SH-SY5Y (cell line): ENCODE results near the gene CBL.

Experiments
- GATA2 ChIP-seq: IDR thresholded peaks from 2 replicates; pipeline ENCODE4 v1.6.1; 2011; ENCODE audit warnings: mild to moderate bottlenecking, low read depth, low read length
- GATA3 ChIP-seq: IDR thresholded peaks from 2 replicates; pipeline ENCODE4 v1.6.1; 2011; ENCODE audit warnings: low read depth, mild to moderate bottlenecking, low read length, moderate library complexity

CBL gene

DNA sequence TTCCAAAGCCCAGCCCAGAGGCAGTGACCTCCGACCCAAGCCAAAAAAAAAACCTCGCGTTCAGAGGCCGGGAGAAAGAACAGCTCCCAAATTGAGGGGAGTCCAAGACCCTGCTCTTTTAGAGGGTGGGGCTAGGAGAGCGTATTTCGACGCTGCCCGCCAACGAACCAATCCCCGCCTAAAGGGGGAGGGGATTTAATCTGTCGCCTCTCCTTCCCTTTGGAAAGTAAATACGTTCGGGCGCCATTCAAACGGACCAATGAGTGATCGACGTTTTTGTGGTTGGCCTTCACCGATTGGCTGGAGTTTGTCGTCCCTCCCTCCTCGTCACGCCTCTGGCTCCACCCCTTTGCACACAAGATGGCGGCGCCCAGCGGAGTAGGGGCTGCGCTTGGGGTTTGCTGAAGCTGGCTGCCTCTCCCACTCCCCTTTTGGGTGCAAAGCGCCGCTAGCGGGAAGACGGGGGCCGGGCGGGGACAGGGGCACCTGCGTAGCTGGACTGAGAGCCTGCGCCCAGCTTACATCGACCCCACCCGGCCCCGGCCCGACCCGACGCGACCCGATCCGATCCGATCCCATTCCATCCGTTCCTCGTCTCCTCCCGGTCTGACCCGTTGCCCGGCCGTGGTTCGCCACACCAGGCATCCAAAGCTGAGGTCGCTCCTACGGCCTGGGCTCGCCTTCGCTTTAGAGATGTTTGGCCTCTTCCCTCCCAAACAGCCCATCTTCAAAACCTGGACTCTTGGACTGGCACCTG is 128.2 kb downstream of the CBL start, which contains the start of gene RNF26:
Gene RNF26 (plus strand): TSS at position 354 of the 757 bp plus-strand sequence. CDS start 596 bp downstream, outside the sequence.
- no peak for TF ChIP-seq GATA2
- TF ChIP-seq GATA3, result no peak

DNA sequence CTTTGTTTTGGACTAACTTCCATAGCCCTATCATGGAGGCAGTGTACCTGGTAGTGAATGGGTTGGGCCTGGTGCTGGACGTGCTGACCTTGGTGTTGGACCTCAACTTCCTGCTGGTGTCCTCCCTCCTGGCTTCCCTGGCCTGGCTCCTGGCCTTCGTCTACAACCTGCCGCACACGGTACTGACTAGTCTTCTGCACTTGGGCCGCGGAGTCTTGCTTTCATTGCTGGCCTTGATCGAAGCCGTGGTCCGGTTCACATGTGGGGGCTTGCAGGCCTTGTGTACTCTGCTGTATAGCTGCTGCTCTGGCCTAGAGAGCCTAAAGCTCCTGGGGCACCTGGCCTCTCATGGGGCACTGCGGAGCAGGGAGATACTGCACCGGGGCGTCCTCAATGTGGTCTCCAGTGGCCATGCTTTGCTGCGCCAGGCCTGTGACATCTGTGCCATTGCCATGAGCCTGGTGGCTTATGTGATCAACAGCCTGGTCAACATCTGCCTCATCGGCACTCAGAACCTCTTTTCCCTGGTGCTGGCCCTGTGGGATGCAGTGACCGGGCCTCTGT is 129.0 kb downstream of the CBL start:
- TF ChIP-seq GATA3 (no peak), GATA2 (no peak)

DNA sequence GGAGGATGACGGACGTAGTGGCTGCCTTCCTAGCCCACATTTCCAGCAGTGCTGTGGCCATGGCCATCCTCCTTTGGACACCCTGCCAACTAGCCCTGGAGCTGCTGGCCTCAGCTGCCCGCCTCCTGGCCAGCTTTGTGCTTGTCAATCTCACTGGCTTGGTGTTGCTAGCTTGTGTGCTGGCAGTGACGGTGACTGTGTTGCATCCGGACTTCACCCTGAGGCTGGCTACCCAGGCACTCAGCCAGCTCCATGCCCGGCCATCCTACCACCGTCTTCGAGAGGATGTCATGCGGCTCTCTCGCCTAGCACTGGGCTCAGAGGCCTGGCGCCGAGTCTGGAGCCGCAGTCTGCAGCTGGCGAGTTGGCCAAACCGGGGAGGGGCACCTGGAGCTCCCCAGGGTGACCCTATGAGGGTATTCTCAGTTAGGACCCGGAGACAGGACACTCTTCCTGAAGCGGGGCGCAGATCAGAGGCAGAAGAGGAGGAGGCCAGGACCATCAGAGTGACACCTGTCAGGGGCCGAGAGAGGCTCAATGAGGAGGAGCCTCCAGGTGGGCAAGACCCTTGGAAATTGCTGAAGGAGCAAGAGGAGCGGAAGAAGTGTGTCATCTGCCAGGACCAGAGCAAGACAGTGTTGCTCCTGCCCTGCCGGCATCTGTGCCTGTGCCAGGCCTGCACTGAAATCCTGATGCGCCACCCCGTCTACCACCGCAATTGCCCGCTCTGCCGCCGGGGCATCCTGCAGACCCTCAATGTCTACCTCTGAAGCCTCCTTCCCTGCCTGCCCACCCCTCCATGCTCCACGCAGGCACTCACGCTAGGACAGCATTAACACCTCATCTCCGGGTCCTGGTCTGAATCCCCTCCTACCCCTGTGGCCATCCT is 129.8 kb downstream of the CBL start:
- no peak for TF ChIP-seq GATA3
- no peak for TF ChIP-seq GATA2

DNA sequence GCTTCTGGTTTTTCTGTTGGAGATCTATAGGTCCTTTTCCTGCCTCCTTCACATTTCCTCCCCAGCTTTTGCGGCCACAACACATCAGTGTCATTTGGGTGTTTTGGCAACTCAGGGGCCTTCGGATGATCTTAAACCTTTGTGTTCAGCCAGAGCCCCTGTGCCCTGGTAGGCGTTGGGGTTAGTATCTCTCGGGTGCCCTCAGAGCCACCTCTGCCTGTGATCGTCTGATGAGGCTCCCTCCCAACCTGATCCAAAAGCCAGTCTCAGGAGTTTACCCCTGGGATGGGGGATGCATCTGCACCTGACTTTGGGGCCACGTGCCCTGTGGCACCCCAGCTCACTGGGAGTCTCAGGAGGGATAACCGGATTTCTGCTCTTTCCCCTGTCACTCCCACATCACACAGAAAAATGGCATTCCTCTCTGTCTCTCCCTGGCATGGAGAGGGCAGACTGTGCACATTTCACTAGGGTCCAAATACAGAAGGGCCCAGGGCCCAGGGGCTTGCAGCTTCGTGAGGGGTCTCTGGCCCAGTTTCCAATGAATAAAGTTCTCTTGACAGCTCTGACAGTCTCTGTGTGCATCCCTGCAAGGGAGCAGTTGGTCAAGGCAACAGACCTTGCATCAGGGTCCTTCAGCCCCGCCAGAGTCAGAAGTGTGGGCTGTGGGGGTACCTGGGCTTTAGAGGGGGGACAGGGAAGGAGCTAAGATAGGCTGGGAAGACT is 130.8 kb downstream of the CBL start:
- no peak for TF ChIP-seq GATA2

DNA sequence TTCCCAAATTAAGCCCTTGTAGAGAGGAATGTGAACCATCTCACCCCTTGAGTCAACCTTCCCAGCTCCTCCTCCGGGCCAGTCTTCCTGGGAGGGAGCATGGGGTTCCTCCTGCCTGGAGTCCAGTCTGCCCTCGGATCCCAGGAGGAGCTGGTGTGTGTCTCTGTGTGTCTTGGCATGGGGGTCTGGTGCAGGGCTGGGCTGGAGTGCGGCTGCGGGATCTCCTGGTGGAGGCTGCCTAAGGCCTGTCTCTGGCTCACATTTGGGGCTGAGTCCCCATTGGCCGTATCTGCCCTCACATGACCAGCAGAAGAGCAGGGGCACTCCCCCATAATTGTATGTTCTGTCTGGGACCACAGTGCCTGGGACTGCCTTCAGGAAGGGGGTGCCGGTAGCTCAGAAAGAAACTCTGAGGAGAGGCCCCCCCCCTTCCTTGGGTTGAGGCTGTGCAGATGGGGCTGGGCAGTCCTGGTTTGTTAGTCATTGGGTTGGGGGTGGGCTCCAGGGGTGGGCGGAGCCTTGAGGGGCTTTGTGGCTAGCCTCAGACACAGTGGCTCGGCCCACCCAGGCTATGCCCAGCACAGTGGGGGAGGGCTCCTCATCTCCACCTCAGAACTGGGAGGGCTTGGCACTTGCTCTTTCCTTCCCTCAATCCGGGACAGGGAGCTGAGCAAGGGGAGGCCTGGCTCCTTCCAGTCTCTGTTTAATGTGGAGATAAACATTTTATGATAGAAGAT is 131.6 kb downstream of the CBL start:
- TF ChIP-seq GATA3, result no peak
- TF ChIP-seq GATA2, result no peak

DNA sequence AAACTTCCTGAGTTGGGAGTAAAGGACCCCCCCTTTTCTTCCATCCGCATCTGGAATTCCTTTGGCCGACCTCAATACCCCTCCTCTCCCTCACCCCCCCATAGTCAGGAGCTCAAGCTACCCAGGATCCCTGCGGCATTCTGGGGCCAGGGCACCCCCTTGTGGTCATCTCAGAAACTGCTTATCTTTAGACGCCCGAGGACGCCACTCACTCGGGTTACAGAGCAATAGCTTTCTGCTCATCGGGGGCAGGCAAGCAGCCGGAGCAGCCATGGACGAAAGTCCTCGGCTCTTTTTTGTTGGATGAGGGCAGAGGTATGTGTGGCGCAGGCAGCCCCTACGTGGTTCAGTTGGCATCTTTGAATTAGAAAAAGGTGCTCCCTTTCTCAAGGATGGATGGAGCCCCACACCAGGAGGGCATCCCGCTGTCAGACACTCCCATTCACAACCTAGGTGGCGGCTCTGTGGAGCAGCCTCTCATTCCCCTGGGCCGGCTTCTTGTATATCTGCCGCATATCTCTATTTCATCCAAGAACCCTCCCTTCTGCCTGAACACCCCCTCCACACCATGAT is 132.3 kb downstream of the CBL start:
- TF ChIP-seq GATA3 (no peak), GATA2 (no peak; the same call in 1 of the 2 replicates)

DNA sequence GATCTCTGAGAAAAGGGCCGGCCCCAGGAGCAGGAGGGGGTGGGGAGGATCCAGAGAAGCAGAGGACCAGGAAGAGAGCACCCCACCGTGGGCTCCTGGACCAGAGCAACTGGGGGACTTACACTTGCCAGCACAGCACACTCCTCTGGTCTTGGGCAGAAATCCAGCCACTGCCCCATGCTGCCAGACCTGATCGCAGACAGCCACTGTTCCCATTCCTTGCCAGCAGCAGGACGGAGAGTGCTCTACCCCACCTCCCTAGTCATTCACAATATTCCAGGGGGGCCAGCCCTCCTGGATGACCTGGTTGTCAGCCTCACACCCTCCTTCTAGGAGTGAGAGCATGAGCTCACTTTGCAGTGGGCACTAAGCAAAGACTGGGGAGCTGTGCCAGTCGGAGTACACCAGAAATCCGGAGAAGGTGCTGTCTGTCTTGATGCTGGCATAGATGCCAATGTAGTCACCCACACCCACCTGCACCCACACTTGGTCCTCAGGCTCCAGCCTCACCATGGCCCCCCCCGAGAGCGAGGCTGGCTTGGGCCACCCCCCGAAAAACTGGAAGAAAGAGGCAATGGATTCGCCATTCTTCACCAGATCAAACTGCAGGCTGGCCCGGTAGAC is 132.9 kb downstream of the CBL start:
- TF ChIP-seq GATA2 (no peak), GATA3 (no peak)

DNA sequence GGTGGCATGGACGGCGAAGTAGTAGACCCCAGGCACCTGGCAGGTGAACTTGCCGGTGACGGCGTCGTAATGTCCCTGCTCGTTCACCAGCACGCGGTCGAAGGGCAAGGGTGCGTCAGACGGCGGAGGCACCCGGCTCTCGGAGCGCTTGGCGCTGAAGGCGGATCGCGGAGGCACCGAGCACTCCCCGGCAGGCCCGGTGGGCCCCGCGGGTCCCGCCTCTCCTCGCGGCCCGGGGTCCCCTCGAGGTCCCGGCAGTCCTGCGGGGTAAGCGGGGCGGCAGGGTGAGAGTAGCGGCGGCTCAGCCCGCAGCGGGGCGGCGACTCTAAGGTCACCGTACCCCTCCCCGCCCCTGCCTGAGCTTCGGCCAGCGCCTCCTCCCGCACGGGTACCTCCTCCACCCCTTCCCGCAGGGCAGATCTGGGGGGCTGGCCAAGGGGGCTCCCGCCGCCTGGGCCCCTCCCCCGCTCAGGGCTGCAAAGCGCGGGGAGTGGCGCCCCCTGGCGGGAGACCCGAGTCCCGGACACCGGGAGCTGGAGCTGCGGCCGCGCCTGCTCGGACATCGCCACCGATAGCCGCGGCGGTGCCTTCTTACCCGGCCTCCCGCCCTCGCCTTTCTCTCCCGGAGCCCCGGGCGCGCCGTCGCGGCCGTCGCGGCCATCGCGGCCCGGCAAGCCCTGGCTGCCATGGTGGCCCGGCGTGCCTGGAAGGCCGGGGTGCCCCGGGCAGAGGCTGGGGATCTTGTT is 133.6 kb downstream of the CBL start:
- TF ChIP-seq GATA3 (no peak), GATA2 (no peak)

DNA sequence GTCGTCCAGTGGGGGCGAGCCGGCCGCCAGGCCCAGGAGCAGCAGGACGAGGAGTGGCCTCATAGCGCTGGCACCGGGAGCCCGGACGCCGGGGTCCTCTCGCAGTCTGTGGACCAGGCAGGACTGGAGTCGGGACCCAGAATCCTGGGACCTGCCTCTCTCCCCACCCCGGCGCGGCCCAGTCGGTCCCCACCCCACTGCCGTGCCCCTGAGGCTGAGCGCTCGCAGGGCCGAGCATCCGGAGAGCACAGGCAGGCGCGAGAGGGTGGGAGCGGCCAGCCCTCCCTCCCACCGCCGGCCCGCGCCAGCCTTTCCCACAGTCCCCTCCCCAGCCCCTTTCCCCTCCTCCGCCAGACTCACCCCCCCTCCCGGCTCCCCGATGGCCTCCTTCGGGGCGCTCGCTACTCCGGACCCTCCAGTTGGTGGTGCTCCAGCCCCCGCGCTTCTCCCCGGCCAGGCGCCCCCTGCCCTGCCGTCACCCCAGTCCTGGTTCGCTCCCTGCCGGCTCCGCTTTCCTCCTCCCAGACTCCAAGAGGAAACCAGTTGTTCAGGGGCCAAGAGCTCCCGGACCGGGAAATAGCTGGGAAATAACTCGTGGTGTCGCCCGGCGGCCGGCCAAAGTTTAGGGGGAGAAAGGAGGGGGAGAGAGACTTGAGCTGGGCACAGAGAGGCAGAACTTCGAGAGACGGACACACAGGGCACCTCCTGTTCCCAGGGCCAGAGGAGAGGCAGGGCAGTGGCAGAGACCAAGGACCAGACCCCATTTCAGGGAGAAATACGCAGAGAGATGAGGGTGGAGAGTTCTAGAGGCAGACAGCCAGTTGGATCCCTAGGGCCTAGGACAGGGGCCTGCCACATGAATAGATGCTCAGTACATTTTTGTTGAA is 134.4 kb downstream of the CBL start, which contains the start of gene C1QTNF5:
Gene C1QTNF5 (minus strand): TSS at position 549 of the 887 bp plus-strand sequence. CDS start 486 bp downstream, at position 63.
- no peak for TF ChIP-seq GATA2
- no peak for TF ChIP-seq GATA3

DNA sequence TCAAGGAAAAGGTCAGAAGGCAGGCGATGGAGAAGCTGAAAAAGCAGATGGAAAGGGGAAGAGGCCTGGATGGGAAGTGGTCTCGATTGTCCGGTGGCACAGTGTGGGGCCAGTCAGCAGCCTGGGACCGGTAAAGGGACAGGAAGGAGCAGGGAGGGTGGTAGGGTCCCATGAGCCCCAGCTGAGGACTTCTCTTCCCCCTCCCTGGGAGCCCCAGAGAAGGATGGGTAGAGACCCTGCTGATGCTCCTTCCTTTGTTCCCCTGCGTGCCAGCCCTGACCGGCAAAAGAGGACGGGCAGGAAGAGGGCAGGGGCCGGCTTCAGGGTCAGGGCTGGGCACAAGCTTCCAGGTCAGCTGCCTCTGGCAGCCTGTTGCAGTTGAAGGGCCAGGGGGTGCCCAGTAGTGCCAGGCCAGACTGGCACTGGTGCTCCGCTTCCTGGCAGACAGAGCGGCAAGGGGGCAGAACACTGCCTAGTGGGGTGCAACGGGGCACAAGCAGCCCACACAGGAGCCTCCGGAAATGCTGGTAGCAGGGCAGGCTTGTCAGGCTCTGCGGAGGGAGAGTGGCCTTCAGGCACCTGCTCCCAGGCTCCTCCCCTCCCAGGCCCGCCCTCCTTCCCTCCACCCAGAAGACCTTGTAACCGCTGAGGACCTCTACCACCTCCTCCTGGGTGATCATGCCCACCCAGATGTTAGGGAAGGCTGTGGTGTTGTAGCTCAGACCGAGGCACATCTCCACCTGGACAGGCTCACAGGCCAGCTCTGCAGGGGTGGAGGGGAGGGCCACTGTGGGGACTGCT is 135.3 kb downstream of the CBL start:
- TF ChIP-seq GATA2 (no peak), GATA3 (no peak)
